Osteoblast (primary cell): Measurements from ENCODE around the gene TEX22. TPM values are rescaled to one million over a fixed set of nuclear protein-coding genes. Genes with fewer than 3 reads are reported as not detected.

Source experiments
- DNase-seq: peaks from one replicate; pipeline ENCODE4 v3.0.0; 2011; ENCODE audit warnings: low spot score, mixed read lengths; ENCODE audit not compliant: insufficient read length; ENCODE audit errors: missing footprints
- H2AFZ ChIP-seq: 2 replicates; pipeline ENCODE4 v1.6.0; 2011; ENCODE audit warnings: mild to moderate bottlenecking, low read length
- H3K27ac ChIP-seq: 2 replicates; pipeline ENCODE4 v1.5.1; 2011; ENCODE audit warnings: mild to moderate bottlenecking, low read depth, low read length, moderate library complexity
- H3K27me3 ChIP-seq: 2 replicates; pipeline ENCODE4 v1.6.0; 2012; ENCODE audit warnings: mild to moderate bottlenecking, control low read depth, inconsistent platforms, low read length, moderate library complexity; ENCODE audit not compliant: insufficient read depth
- H3K36me3 ChIP-seq: 2 replicates; pipeline ENCODE4 v1.5.1; 2011; ENCODE audit warnings: mild to moderate bottlenecking, low read length, control low read depth, moderate library complexity; ENCODE audit not compliant: insufficient read depth
- H3K4me1 ChIP-seq: 2 replicates; pipeline ENCODE4 v1.5.1; 2011; ENCODE audit warnings: mild to moderate bottlenecking, low read length, control low read depth, moderate library complexity; ENCODE audit not compliant: insufficient read depth
- H3K4me2 ChIP-seq: 2 replicates; pipeline ENCODE4 v1.6.0; 2011; ENCODE audit warnings: mild to moderate bottlenecking, low read length; ENCODE audit not compliant: insufficient read depth
- H3K4me3 ChIP-seq: fragments of 200-600 bp; sonication (generic); 3 replicates; pipeline ENCODE4 v1.5.1; 2012; ENCODE audit warnings: mild to moderate bottlenecking, low read length, inconsistent platforms; ENCODE audit not compliant: insufficient read depth
- H3K79me2 ChIP-seq: 2 replicates; pipeline ENCODE4 v1.6.0; 2012; ENCODE audit warnings: mild to moderate bottlenecking, low read length, control low read depth, inconsistent platforms; ENCODE audit not compliant: insufficient read depth
- H3K9me3 ChIP-seq: 2 replicates; pipeline ENCODE4 v1.5.1; 2011; ENCODE audit warnings: low read depth, low read length, control low read depth
- H4K20me1 ChIP-seq: 2 replicates; pipeline ENCODE4 v1.6.0; 2012; ENCODE audit warnings: mild to moderate bottlenecking, low read length, control low read depth; ENCODE audit not compliant: insufficient read depth
- total RNA-seq: library from RNA; depleted of rRNA; stranded (reverse); fragments of >200 nt; gene quantifications from 2 replicates; pipeline ENCODE4 v1.2.3, GENCODE V29; 2012
- TF ChIP-seq, protein P1 (sequence below): IDR thresholded peaks from 2 replicates; pipeline ENCODE4 v1.5.1; 2011; ENCODE audit warnings: mild to moderate bottlenecking, low read depth, low read length, moderate library complexity; ENCODE audit errors: extremely low read depth

Gene TEX22
- total RNA-seq, 1 donor: under 0.01 TPM

DNA sequence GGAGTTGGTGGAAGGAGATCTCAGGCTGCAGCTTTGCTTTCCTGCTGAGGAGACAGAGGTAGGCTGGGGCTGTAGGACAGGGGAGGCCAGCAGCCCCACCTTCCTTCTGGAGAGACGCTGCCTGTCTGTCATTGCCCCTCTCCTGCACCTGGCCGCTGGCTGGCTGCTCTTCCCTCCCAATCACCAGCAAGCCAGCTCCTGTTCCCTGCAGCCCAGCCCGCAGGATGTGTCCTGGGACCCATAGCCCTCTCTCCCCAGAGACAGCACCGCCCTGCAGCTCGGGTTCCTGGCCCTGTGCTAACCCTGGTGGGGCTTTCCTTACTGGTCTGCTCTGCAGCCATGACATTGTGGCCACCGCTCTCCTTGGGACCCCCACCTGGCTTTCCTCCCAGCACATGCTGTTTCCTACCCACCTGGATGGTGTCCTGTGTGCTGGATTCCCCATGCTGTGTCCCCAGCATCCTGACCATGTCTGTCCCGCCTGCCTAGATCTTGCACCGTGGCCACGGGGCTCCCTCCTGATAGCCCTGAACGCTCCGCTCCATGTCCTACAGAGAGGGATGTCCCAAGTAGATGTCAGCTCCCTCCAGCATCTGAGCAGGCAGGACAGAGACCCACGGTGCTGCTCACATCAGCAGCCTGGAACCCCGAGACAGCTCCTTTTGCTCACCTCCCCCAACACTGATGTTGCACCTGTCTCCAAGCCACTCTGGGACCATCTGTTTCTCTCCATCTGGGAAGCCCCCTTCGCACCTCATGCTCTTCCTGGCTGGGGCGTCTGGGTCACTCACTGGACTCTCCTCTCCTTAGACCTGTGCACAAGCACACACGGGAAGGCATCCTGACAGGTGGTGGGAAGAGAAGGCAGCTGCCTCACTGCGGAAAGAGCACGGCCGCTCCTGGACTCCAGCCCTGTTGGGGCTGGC lies 20.2 kb downstream of the TEX22 start:
- Histone ChIP-seq H3K36me3 (no peaks in the 10 kb centered on the region), H3K4me1 (peaks cover 19% of the 10 kb centered on the region), H3K27ac (no peak overlapping the region), H4K20me1 (peaks cover 25% of the 10 kb centered on the region), H3K9me3 (no peaks in the 10 kb centered on the region), H3K79me2 (peaks cover 36% of the 10 kb centered on the region), H2AFZ (peak overlapping the region; percentile 87), H3K4me3 (peak overlapping the region; percentile 80), H3K27me3 (no peaks in the 10 kb centered on the region), H3K4me2 (peak overlapping the region; percentile 94)
- DNase-seq: peak; percentile 86
- TF ChIP-seq, protein P1, sequence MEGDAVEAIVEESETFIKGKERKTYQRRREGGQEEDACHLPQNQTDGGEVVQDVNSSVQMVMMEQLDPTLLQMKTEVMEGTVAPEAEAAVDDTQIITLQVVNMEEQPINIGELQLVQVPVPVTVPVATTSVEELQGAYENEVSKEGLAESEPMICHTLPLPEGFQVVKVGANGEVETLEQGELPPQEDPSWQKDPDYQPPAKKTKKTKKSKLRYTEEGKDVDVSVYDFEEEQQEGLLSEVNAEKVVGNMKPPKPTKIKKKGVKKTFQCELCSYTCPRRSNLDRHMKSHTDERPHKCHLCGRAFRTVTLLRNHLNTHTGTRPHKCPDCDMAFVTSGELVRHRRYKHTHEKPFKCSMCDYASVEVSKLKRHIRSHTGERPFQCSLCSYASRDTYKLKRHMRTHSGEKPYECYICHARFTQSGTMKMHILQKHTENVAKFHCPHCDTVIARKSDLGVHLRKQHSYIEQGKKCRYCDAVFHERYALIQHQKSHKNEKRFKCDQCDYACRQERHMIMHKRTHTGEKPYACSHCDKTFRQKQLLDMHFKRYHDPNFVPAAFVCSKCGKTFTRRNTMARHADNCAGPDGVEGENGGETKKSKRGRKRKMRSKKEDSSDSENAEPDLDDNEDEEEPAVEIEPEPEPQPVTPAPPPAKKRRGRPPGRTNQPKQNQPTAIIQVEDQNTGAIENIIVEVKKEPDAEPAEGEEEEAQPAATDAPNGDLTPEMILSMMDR: no peak

DNA sequence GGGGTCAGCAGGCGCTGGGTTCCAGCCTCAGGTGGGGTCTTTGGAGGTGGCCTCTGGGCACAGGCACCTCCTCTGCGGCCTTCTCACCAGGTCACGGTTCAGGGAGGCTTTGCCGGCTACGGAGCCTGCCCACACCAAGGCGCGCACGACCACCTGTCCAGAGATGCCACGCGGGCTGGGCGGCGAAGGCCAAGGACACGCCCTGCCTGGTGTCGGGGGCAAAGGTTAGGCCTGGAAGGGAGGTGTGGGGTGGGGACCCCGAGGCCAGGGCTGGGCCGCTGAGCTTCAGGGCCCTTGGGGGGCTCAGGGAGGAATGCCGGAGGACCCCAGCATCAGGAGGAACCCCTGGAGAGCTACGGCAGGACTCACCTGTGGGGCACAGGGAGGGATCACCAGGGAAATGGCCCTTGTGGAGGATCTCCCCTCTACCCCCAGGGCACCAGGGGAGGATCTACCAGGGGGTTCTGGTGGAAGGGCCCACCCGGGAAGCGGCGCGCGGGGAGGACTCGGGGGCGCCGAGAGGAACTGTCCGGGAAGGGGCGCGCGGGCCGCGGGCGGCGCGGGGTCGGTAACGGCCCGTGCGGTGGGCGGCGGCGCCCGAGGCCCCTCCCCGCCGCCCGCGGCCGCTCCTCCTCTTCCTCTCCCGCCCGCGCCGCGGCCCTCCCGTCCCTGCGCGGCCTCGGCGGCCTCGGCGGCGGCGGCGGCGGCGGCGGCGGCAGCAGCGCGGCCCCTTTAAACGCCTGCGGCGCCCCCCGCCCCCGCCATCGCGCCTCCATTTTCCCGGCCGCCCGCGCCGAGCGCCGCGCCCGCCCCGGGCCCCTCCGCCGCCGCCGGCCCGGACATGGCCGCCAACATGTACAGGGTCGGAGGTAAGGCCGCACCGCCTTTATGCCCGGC lies 21.1 kb downstream of the TEX22 start, which contains the start of gene MTA1:
Gene MTA1 (plus strand): TSS at position 633 of the 897 bp plus-strand sequence. CDS start 209 bp downstream, at position 842.
- H3K79me2 ChIP-seq: peaks cover 44% of the 10 kb centered on the region
- peak within 1 kb of the TSS; percentile 48 for H3K27ac ChIP-seq
- peak within 1 kb of the TSS; percentile 94 for H3K4me2 ChIP-seq
- peak within 1 kb of the TSS; percentile 81 for H3K4me3 ChIP-seq
- no peaks in the 10 kb centered on the region for H3K36me3 ChIP-seq
- peaks cover 29% of the 10 kb centered on the region for H4K20me1 ChIP-seq
- DNase-seq: peak; percentile 98
- no peaks in the 10 kb centered on the region for H3K9me3 ChIP-seq
- peaks cover 19% of the 10 kb centered on the region for H3K4me1 ChIP-seq
- TF ChIP-seq, protein P1: no peak
- no peaks in the 10 kb centered on the region for H3K27me3 ChIP-seq
- H2AFZ ChIP-seq: peak within 1 kb of the TSS; percentile 87

DNA sequence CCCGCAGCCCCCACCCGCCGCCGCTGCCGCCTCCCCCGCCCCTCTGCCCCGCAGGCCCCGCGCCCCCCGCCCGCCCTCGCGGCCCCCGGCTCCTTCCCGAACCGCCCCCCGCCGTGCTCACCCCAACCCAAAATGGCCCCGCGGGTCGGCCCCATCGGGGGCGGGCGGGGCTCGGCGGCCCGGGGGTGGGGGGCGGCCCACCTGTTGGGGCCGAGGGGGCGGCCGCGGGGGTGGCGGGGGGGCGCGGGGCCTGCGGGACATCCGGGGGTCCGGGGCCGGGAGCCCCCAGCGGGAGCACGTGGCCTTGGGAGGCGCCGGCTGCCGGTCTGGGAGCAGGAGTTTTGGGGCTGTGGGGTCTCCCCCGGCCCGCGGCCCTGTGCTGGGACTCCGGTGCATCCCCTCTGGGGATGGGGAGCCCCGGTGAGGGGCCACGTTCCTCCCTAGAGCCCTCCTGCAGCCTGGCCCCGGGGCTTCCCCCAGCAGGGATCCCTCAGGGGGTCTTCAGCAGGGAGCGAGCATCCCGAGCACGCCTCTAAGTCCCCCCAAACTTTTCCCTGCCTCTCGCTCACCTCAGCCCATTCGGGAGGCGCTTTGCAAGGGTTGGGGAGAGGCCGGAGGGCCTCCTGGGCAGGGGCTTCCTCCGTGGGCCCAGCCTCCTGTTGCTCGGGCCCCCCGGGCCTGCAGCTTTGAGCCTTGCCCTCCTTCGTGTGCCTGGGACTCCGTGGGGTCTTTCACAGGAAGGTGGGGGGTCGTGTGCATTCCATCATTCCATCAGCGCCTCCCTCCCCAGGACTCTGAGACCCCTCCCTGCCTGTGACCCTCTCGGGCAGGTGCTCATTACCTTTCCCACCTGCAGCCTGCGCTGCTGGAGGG lies 22.0 kb downstream of the TEX22 start:
- Histone ChIP-seq H4K20me1 (peaks cover 31% of the 10 kb centered on the region), H3K27ac (peak overlapping the region; percentile 37), H3K79me2 (peaks cover 53% of the 10 kb centered on the region)

More for the DNA sequence above, 22.0 kb downstream of the TEX22 start:
- Histone ChIP-seq H3K27me3 (no peaks in the 10 kb centered on the region), H3K4me2 (peak overlapping the region; percentile 93), H3K36me3 (no peaks in the 10 kb centered on the region), H3K4me1 (peaks cover 19% of the 10 kb centered on the region), H3K4me3 (peak overlapping the region; percentile 81), H3K9me3 (no peaks in the 10 kb centered on the region), H2AFZ (no peak overlapping the region)
- DNase-seq: peak; percentile 94
- TF ChIP-seq, protein P1: no peak
